HL-60 (cell line): ENCODE results near the gene PPP1R17.

ENCODE experiments used
- DNase-seq, 2 experiments: peaks; one replicate each; pipeline ENCODE4 v3.0.0-alpha.2; 2010 to 2020; ENCODE audit warnings: low read depth in 1 of 2, low spot score in 1 of 2
- H3K27ac ChIP-seq: fragments of 250-450 bp; sonication (Bioruptor Pico); replicated peaks from 2 replicates; pipeline ENCODE4 v1.5.1; 2020; ENCODE audit warnings: mild to moderate bottlenecking, moderate library complexity
- H3K27me3 ChIP-seq: fragments of 250-450 bp; sonication (Bioruptor Pico); 2 replicates; pipeline ENCODE4 v1.5.1; 2021; ENCODE audit warnings: mild to moderate bottlenecking, moderate library complexity; ENCODE audit not compliant: insufficient read depth, poor library complexity, severe bottlenecking
- H3K4me3 ChIP-seq: replicated peaks from 2 replicates; pipeline ENCODE4 v1.5.1; 2011; ENCODE audit warnings: mild to moderate bottlenecking, control low read depth, low read length; ENCODE audit not compliant: insufficient read depth
- GABPA ChIP-seq: IDR thresholded peaks from 2 replicates; pipeline ENCODE4 v1.6.1; 2012; ENCODE audit warnings: low read depth
- POLR2AphosphoS5 ChIP-seq: IDR thresholded peaks from 2 replicates; pipeline ENCODE4 v1.6.1; 2012; ENCODE audit warnings: low read depth
- REST ChIP-seq: IDR thresholded peaks from 2 replicates; pipeline ENCODE4 v1.6.1; 2012; ENCODE audit warnings: low read depth; ENCODE audit not compliant: insufficient replicate concordance
- SPI1 ChIP-seq: IDR thresholded peaks from 2 replicates; pipeline ENCODE4 v1.6.1; 2012; ENCODE audit warnings: low read depth, mild to moderate bottlenecking, borderline replicate concordance
- TF ChIP-seq, protein P1 (sequence below): IDR thresholded peaks from one replicate; pipeline ENCODE4 v1.5.1; 2011; ENCODE audit warnings: low read length, control low read depth, inconsistent platforms; ENCODE audit not compliant: insufficient read depth

PPP1R17 gene

GRCh38 chr7:31702354-31702753 lies 15.3 kb downstream of the PPP1R17 start:
- H3K4me3 ChIP-seq: no peak overlapping the region
- peaks cover 8% of the 10 kb centered on the region for H3K27me3 ChIP-seq
- TF ChIP-seq SPI1: no peak
- no peak for TF ChIP-seq REST
- TF ChIP-seq POLR2AphosphoS5: no peak
- TF ChIP-seq, protein P1, sequence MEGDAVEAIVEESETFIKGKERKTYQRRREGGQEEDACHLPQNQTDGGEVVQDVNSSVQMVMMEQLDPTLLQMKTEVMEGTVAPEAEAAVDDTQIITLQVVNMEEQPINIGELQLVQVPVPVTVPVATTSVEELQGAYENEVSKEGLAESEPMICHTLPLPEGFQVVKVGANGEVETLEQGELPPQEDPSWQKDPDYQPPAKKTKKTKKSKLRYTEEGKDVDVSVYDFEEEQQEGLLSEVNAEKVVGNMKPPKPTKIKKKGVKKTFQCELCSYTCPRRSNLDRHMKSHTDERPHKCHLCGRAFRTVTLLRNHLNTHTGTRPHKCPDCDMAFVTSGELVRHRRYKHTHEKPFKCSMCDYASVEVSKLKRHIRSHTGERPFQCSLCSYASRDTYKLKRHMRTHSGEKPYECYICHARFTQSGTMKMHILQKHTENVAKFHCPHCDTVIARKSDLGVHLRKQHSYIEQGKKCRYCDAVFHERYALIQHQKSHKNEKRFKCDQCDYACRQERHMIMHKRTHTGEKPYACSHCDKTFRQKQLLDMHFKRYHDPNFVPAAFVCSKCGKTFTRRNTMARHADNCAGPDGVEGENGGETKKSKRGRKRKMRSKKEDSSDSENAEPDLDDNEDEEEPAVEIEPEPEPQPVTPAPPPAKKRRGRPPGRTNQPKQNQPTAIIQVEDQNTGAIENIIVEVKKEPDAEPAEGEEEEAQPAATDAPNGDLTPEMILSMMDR: no peak
- no peak for TF ChIP-seq GABPA

DNA sequence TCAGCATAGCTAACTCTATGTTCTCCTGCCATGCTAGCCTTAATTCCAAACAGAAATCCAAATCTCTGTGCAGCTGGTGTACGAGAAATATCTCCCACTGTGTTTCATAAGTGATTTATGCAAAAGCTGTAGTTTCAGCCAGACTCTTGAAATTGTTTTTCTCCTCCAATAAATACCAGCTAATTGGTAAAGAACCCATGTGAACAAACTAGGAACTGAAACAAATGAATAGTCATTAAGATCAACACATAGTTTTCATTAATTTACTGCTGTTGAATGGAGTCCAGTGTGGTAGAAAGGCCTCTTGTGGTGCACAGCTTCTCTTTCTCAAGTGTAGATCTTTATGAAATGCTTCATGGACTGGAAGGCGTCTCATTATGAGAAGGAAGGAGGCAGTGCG lies 18.4 kb downstream of the PPP1R17 start:
- Histone ChIP-seq H3K27ac (no peak overlapping the region), H3K4me3 (no peak overlapping the region), H3K27me3 (peaks cover 6% of the 10 kb centered on the region)
- DNase-seq: no peak
- TF ChIP-seq GABPA: no peak

More at GRCh38 chr7:31702354-31702753, 15.3 kb downstream of the PPP1R17 start:
- H3K27ac ChIP-seq: no peak overlapping the region
- no peak for DNase-seq

GRCh38 chr7:31707089-31707488 lies 20.1 kb downstream of the PPP1R17 start:
- Histone ChIP-seq H3K4me3 (no peak overlapping the region), H3K27me3 (peaks cover 6% of the 10 kb centered on the region), H3K27ac (no peak overlapping the region)
- TF ChIP-seq POLR2AphosphoS5 (no peak), REST (no peak), GABPA (no peak), SPI1 (no peak)
- TF ChIP-seq, protein P1: no peak
- no peak for DNase-seq

DNA sequence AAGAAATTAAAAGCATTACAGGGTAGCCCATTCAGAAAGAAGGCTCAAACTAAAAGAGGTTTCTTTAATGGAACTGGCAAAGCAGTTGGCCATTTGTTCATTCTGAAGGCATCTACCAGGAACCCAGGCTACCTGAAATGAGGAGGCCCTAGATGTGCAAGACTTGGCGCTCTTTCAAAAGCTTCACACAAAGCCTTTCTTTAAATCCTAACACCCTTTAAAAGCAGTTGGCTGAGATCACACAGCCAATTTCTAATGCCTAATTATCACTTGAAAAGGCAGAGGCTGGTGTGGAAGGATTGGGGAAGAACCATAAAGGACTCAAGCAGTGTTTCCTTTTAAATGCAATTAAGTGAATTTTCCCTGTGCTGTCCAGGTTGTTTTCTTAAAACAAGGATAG lies 23.2 kb downstream of the PPP1R17 start:
- no peak for DNase-seq
- TF ChIP-seq SPI1 (no peak), GABPA (no peak)
- TF ChIP-seq, protein P1: no peak
- Histone ChIP-seq H3K4me3 (no peak overlapping the region), H3K27me3 (peaks cover 6% of the 10 kb centered on the region), H3K27ac (no peak overlapping the region)
